Raji (cell line): Measurements from ENCODE around the gene KCNAB1.

Source experiments
- POLR2A ChIP-seq: IDR thresholded peaks from 2 replicates; pipeline ENCODE4 v1.6.1; 2011; ENCODE audit warnings: low read depth, low read length, control low read depth; ENCODE audit not compliant: insufficient read depth

The KCNAB1 gene

GRCh38 chr3:156135921-156136638 is 15.7 kb downstream of the KCNAB1 start:
- no peak for TF ChIP-seq POLR2A

- no peak for TF ChIP-seq POLR2A
Measured at GRCh38 chr3:156140001-156140595, 19.7 kb downstream of the KCNAB1 start.

GRCh38 chr3:156142702-156143101 is 22.3 kb downstream of the KCNAB1 start:
- no peak for TF ChIP-seq POLR2A

GRCh38 chr3:156143136-156143535 is 22.8 kb downstream of the KCNAB1 start:
- no peak for TF ChIP-seq POLR2A

- TF ChIP-seq POLR2A: no peak
Measured at GRCh38 chr3:156144060-156144459, 23.7 kb downstream of the KCNAB1 start.

GRCh38 chr3:156145866-156146265 is 25.5 kb downstream of the KCNAB1 start:
- no peak for TF ChIP-seq POLR2A

GRCh38 chr3:156148345-156148945 is 28.1 kb downstream of the KCNAB1 start:
- TF ChIP-seq POLR2A: no peak

- TF ChIP-seq POLR2A: no peak
Measured at GRCh38 chr3:156148946-156149381, 28.6 kb downstream of the KCNAB1 start.

GRCh38 chr3:156149876-156150275 is 29.5 kb downstream of the KCNAB1 start:
- no peak for TF ChIP-seq POLR2A

GRCh38 chr3:156150434-156151066 is 30.2 kb downstream of the KCNAB1 start:
- TF ChIP-seq POLR2A: no peak

GRCh38 chr3:156151824-156152428 is 31.5 kb downstream of the KCNAB1 start:
- TF ChIP-seq POLR2A: no peak

- no peak for TF ChIP-seq POLR2A
Measured at GRCh38 chr3:156158656-156159295, 38.4 kb downstream of the KCNAB1 start.

GRCh38 chr3:156160647-156161046 is 40.3 kb downstream of the KCNAB1 start:
- no peak for TF ChIP-seq POLR2A

GRCh38 chr3:156161172-156161571 is 40.8 kb downstream of the KCNAB1 start:
- TF ChIP-seq POLR2A: no peak

GRCh38 chr3:156163848-156164247 is 43.5 kb downstream of the KCNAB1 start:
- no peak for TF ChIP-seq POLR2A
